Stimulated activated CD8-positive, alpha-beta memory T cell treated with anti-CD3 and anti-CD28 coated beads, Interleukin-15, amount 100 ng/mL, for 48 hours (primary cell): ENCODE results near the gene C2CD5.
A peak's percentile ranks its signal among the peaks of the same experiment; 100 is the strongest.
"Not testable (repeated sequence)": the region's sequence is repeated elsewhere in the genome, so short reads cannot be mapped to it uniquely, and the experiment has no call there.

Experiments
- DNase-seq, 2 donors: peaks; one replicate each; pipeline ENCODE4 v3.0.0-alpha.2; 2020; ENCODE audit warnings: low read depth in 2 of 2

C2CD5 gene, protein sequence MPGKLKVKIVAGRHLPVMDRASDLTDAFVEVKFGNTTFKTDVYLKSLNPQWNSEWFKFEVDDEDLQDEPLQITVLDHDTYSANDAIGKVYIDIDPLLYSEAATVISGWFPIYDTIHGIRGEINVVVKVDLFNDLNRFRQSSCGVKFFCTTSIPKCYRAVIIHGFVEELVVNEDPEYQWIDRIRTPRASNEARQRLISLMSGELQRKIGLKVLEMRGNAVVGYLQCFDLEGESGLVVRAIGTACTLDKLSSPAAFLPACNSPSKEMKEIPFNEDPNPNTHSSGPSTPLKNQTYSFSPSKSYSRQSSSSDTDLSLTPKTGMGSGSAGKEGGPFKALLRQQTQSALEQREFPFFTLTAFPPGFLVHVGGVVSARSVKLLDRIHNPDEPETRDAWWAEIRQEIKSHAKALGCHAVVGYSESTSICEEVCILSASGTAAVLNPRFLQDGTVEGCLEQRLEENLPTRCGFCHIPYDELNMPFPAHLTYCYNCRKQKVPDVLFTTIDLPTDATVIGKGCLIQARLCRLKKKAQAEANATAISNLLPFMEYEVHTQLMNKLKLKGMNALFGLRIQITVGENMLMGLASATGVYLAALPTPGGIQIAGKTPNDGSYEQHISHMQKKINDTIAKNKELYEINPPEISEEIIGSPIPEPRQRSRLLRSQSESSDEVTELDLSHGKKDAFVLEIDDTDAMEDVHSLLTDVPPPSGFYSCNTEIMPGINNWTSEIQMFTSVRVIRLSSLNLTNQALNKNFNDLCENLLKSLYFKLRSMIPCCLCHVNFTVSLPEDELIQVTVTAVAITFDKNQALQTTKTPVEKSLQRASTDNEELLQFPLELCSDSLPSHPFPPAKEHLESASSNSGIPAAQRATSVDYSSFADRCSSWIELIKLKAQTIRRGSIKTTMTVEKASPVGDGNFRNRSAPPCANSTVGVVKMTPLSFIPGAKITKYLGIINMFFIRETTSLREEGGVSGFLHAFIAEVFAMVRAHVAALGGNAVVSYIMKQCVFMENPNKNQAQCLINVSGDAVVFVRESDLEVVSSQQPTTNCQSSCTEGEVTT

DNA sequence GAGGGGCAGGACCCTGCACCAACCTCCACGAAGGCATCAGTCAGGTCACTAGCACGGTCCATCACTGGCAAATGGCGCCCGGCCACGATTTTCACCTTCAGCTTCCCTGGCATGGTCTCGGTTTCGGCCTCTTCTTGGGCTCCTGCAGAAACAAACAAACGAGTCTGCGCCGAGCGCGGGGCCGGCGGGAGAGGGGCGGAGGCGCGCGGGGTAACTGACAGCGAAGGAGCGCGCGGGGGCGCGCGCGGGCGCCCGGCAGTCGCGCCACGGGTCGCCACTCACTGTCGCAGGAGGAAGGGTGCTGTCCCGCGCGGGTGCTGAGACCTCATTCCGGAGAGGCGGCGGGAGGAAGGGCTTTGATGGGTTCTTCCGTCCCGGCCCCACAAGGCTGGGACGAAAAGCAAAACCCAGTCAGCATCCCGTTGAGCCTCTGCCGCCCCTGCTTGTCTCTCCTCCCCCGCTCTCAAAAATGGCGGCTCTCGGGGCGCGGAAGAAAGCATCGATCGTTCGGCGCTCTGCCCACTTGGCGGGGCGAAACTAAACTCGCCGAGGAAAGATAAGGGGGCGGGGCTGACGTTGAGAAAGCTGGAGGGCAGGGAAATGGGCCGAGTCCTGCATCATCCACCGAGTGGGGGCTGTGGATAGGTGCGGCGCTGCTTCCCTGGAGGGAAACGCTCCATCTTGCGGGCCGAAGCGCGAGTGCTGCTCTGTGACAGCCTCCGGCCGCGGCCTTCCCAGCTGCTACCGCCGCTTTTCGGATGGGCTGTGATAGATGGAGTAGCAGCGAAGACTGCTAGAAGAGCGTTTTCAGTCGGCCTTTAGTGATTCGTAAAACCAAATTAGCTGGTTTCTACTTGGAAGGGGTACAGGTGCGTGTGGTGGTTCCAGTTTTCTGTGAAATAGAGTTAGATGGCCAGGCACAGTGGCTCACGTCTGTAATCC, at the start of gene C2CD5:
C2CD5 (minus strand) TSS at position 505 of the 942 bp plus-strand sequence; CDS start at position 113, 392 bp downstream.
- peak; percentile 87 to 91 for DNase-seq

DNA sequence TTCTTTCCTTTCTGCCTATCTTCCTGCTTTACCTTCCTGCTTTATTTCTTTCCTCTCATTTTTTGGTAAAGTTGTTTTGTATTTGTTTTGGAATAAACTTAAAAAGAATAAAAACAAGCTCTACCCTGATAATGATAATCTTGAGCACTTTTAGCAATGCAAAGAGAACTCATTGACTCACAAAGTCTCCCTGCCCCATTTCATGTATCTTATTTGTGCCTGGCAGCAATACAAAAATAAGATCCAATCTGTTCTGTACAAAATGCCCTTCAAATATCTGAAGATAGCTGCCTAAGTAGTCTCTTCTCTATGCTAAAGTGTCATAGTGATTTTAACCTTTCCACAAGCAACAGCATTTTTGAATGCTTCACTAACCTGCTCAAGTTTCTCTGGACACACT, 49.5 kb upstream of the C2CD5 start:
- DNase-seq: no peak

DNA sequence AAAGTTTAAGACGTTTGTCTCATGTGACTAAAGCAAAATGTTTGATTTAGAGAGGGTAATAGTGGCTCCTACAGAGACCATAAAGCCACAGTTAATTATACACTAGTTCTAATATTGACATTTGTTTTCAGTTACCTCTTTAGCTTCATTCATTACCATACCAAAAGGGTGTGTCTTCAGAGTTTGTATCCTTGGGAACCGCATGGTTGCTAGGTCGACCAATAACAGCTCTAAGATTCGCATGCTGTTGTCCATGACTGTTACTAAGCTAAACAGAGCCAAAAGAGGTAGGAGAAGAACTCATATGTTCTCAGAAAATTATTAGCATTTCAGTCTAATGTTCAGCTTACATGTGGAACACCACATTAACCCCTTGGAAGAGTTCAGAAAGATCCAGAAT, 44.5 kb upstream of the C2CD5 start:
- no peak for DNase-seq

DNA sequence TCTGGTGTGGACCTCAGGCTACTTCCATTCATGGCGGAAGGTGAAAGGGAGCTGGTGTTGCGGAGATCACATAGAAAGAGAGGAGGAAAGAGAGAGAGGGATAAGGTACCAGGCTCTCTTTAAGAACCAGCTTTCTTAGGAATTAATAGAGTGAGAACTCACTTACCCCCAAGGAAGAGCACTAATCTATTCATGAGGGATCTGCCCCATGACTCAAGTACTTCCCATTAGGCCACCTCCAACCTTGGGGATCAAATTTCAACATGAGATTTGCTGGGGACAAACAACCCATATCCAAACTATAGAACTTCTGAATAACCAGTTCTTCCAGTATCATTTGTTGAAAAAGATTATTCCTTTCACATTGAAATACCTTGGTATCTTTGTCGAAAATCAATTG, 34.0 kb upstream of the C2CD5 start:
- DNase-seq: no peak

DNA sequence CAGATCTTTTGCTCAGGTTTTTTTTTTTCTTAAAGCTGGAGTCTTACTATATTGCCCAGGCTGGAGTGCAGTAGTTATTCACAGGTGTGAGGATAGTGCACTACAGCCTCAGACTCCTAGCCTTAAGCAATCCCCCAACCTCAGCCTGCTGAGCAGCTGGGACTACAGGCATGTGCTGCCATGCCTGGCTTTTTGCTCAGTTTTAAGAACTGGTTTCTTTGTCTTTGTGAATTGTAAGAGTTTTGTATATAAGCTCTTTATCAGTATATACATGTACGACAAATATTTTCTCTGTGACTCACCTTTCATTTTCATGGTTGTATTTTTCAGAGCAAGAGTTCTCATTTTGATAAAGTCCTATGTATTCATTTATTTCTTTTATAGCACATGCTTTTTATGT, 33.3 kb upstream of the C2CD5 start:
- no peak for DNase-seq

DNA sequence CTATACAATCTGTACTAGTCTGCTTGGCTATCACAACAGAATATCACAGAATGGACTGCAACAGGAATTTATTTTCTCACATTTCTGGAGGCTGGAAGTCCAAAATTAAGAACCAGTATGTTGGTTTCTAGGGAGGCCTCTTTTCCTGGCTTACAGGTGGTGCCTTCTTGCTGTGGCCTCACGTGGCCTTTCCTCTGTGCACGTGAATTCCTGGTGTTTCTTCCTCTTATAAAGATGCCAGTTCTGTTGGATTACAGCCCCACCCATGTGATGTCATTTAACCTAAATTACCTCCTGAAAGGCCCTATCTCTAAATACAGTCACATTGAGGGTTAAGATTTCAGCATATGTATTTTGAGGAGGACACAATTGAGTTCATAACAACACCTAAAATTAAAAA, 32.1 kb upstream of the C2CD5 start:
- no peak for DNase-seq

DNA sequence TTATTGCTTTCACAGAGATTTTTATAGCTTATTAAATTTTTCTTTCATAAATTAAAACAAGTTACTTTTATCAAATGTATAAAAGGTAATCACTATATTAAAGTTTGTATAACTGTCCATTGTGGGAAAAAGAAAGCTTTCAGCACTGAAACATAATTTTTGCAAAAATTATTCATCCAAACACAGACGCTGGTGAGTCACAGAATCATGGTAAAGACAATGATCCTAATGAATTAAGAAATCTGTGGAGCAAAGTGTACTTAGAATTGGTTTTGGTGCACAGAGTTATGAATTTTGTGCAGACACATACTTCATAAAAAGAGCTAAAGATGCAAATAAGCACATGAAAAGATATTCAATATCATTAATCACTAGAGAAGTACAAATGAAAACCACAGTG, 31.7 kb upstream of the C2CD5 start:
- DNase-seq: no peak

DNA sequence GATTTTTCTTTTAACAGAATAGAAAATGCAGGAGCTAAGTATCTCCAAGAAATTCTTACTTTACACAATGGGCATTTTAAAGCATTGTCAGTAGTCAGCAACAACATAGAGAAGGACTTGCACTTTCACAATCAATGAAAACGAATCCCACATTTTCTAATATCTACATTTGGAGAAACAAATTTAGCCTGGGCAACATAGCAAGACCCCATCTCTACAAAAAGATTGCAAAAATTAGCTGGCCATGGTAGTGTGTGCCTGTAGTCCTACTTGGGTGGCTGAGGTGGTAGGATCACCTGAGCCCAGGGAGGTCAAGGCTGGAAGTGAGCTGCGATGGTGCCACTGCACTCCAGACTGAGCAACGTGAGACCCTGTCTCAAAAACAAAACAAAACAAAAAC, 30.6 kb upstream of the C2CD5 start:
- DNase-seq: no peak

DNA sequence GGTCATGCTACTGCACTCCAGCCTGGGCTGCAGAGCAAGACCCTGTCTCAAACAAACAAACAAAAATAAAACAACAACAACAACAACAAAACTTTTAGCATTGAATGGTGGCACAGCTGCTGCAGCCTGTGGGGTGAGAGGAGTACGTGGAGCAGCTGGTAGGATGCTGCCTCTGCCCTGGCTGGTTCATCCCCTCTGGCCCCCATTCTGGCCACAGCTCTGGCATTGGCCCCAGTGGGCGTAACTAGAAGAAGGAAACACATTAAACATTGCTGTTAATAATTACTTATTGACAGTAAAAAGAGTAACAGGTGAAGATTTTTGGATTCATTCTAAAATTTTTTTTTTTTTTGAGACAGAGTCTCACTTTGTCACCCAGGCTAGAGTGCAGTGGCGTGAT, 28.8 kb upstream of the C2CD5 start:
- DNase-seq: no peak

DNA sequence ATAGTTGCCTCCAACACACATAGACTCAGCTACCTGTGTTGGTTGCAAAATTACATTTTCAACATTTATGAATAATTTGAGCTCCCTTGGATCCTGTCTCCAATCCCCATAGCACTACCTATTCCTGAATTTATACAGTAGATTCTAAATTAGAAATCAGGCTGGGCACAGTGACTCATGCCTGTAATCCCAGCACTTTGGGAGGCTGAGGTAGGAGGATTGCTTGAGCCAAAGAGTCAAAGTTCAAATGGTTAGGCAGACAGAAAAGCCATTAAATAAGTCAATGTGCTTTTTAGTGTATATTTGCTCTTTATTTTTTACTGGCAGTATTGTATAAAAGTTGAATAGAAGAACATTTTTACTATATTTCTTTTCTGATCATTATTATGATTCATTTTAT, 24.9 kb upstream of the C2CD5 start:
- no peak for DNase-seq

DNA sequence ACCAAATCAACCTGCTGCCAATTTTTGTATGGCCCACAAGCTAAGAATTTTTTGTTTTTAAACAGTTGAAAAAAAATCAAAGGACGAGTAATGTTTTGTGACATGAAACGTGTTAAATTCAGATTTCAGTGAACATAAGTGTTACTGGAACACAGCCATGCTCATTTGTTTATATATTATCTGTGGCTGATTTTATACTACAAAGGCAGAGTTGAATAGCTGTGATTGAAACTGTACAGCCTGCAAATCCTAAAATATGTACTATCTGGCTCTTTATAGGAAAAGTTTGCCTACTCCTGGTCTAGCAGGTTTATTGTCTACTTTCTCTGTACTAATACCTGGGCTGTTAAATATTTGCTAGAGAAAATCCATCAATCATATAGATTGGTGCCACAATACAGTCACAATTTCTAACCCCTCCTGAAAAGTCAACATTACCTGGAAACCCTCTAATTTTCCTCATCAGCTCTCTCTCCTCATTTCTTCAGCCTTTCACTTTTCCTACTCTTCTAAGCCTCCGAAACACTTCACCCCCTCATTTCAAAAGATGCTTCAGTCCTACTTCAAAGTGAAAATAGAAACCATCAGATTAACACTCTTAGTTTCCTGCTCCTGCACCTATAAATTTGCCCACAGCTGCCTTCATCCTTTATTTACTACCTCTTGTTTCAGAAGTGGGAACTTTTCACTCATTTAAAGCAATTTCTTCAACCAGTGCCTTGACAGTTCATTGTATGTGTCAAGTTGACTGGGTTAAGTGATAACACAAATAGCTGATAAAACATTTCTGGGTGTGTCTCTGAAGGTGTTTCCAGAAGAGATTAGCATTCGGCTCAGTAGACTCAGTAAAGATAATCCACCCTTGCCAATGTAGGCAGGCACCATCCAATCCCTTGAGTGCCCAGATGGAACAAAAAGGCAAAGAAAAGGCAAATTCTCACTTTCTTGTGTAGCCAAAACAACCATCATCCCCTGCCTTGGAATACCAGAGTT, 18.0 kb upstream of the C2CD5 start:
- DNase-seq: no peak

DNA sequence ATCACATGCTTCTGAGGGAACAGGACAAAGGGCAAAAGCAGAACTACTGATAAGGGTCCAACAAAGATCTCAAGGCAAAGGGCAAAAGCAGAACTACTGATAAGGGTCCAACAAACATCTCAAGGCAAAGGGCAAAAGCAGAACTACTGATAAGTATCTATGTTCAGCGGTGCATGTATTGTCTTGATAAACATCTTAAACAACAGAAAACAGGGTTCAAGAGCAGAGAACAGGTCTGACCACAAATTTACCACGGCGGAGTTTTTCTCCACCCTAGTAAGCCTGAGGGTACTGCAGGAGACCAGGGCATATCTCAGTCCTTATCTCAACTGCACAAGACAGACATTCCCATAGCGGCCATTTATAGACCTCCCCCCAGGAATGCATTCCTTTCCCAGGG, 10.4 kb upstream of the C2CD5 start:
- DNase-seq: not testable (repeated sequence)

DNA sequence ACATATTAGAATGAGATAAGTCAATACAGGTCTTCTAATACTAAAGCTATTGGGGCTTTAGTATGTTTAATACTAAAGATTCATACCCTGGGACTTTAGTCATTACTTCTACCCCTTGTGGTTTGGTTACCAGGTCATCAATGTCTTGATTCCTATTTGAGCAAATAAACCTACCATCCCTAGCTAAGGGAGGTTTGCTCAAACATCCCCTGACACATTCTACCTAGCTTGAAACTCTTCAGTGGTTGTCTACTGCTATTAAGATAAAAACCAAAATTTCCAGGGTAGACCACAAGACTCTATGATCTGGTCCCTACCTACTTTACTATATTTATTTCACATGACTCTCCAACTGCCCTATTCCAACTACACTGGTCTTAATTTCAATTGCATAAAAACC, 7.3 kb upstream of the C2CD5 start:
- no peak for DNase-seq

DNA sequence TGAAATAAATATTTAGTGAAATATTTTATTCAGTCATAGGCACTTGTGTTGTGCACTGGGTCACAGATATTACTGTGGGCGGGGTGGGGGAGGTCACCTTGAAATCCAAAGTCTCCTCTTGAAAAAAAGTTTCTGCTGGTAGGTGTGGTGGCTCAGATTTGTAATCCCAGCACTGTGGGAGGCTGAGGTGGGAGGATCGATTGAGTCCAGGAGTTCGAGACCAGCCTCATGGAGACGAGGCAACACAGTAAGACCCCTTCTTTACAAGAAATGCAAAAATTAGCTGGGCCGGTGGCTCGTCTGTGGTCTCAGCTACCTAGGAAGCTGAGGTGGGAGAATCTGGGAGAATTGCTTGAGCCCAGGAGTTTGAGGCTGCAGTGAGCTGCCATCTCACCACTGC, 913 bp upstream of the C2CD5 start:
- no peak for DNase-seq

DNA sequence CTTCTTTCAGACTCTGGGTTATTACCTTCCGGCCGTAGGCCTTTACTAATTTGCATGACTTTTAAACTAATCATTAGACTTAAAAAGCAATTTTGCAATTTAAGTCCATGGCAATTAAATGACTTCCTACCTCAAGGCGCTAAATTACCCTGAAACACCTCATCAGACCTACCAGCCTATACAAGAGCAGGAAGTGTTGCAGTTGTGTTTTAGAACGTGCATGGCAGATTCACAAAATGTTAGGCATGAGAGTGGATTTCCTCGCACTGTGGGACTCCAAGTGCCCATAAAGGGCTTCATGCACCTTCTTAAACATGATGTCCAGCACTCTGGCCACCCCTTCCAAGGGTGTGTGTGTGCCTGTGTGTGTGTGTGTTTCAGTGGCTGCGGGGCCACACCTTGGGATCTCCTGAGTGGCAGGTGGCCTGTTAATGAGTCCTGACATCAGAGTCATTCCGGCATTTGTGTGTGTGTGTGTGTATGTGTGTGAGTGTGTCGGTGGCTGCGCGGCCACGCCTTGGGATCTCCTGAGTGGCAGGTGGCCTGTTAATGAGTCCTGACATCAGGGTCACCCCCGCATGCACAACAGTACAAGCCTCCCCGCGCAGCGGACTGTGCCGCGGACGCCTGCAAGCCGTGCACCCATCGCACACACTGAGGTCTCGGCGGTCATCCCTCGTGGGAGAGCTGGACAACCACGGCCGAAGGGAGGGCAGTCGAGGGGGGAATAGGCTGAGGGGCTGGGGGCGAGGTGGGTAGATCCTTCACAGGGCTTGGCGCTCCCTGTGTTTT, 900 bp downstream of the C2CD5 start:
- peak; percentile 21 to 32 for DNase-seq

DNA sequence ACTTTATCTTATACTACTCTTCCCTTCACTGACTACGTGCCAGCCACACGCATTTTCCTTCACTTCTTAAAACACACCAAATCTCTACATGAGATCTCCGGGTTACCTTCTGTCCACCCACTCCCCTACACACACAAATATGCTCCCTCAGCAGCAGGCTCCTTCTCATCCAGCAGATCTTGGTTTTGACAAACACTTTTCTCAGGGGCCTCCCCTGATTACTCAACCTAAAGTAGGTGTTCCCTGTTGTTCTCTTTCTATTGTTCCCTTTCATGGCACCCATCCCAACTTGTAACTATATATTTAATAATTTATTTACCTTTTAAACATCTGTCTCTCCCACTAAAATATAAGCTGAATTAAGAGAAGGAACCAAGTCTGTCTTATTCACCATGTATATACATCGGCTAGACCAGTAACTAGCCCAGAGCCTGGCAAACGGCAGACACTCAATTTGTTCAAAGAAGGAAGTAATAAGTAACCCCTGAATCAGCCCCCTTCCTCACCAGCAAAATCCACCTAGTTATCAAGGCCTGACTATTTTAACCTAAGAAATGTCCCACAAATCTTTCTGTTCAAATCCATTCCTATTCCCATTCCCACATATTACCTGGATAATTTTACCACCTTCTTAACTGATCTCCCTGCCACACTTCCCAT, 2.7 kb downstream of the C2CD5 start:
- no peak for DNase-seq

DNA sequence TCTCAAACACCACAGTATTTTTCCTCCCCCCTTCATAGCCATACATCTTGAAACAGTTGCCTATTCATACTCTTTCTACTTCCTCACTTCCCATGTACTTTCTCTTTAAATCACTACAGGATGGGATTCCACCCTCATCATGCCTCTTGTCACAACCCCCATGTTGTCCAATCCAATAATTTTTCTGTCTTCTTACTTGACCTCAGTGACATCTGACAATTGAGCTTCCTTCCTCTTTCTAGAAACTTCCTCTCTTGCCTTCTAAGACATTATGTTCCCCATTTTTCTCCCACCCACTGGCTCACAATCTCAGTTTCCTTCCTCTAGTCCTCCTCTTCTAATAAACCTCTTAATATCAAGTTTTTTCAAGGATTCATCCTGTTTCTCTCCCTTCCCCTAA, 5.3 kb downstream of the C2CD5 start:
- no peak for DNase-seq

DNA sequence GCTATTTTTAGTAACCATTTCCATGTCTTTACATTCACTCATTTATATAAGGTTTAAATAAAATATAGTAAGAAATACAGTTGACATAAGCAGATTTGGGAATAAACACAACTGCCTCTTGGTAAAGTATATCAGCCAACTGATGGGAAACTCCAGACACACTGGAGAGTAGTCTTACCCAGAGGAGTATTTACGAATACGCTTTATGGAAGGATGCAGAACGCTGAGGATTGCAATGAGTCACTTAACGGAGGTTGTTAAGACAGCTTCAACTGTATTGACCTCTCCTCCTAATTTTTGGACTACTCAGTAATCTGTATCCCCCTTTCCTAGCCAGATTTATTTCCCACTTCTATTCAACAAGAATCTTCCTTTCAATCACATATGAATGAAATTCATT, 6.0 kb downstream of the C2CD5 start:
- no peak for DNase-seq

DNA sequence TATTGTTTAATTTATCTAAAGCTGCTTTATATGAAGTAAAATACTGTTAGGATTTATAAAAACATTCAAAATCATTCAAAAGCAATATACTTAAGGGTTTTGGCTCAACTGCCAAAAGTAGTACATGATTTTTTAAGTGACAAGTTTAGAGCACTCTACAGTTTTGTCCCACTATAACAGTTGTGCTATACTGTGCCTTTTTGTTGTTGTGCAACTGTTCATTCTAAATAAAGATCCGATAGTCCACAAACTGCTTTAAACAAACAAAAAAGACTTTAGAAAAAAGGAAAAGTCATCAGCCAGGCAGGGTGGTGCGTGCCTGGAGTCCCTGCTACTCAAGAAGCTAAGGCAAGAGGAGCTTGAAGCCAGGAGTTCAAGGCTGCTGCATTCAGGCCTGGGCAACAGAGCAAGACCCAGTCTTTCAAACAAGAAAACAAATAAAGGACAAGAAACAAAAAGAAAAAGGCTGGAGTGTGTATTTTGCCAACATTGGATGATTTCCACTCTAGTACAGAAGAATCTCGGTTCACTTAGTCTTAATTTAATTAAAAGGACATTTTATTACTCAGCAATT, 7.3 kb downstream of the C2CD5 start:
- no peak for DNase-seq
